Vagina (tissue), 2 donors: Measurements from ENCODE around the gene GRAMD2B.

Experiments
- POLR2A ChIP-seq, 2 donors: fragments of 450-650 bp; IDR thresholded peaks; one replicate each; pipeline ENCODE4 v1.6.1; 2017; ENCODE audit warnings: antibody characterized with exemption in 2 of 2, mild to moderate bottlenecking in 2 of 2, moderate library complexity in 2 of 2
- POLR2AphosphoS5 ChIP-seq, 2 donors: sonication (generic); formaldehyde crosslinking; IDR thresholded peaks; one replicate each; pipeline ENCODE4 v1.9.0; 2017; ENCODE audit warnings: antibody characterized with exemption in 2 of 2, mild to moderate bottlenecking in 2 of 2, low read depth in 1 of 2; ENCODE audit not compliant: insufficient read depth in 1 of 2
- TF ChIP-seq, protein P1 (sequence below), 3 experiments: fragments of 450-650 bp in 2 of 3; fragments of 200-600 bp in 1 of 3; sonication (generic) in 1 of 3; IDR thresholded peaks; one replicate each; pipeline ENCODE4 v1.5.1; 2017 to 2019; ENCODE audit warnings: antibody characterized with exemption in 3 of 3, mild to moderate bottlenecking in 2 of 3, moderate library complexity in 2 of 3

DNA sequence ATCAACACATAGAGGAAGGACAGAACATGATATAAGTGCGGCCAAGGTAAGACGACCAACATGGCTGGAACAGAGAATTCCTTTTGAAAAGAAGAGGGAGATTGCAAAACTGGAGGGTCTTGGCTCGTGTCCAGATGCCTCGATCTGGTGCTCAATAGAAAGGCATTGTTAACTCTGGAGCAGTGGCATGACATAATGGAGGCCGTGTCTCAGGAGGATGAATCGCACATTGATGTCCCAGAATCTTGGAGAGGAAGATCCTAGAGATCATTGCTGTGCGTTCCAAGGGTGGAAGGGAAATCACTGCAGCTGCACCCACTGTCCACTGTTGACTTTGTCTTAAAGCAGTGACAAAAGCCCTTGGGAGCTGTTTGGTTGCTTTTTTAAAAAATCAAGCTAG, 30.9 kb downstream of the GRAMD2B start:
- TF ChIP-seq, protein P1, sequence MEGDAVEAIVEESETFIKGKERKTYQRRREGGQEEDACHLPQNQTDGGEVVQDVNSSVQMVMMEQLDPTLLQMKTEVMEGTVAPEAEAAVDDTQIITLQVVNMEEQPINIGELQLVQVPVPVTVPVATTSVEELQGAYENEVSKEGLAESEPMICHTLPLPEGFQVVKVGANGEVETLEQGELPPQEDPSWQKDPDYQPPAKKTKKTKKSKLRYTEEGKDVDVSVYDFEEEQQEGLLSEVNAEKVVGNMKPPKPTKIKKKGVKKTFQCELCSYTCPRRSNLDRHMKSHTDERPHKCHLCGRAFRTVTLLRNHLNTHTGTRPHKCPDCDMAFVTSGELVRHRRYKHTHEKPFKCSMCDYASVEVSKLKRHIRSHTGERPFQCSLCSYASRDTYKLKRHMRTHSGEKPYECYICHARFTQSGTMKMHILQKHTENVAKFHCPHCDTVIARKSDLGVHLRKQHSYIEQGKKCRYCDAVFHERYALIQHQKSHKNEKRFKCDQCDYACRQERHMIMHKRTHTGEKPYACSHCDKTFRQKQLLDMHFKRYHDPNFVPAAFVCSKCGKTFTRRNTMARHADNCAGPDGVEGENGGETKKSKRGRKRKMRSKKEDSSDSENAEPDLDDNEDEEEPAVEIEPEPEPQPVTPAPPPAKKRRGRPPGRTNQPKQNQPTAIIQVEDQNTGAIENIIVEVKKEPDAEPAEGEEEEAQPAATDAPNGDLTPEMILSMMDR (IDR thresholded peaks at IDR 0.05): no peak
- TF ChIP-seq POLR2A (IDR thresholded peaks at IDR 0.05): no peak
- no peak for TF ChIP-seq POLR2AphosphoS5 (IDR thresholded peaks at IDR 0.05; ENCODE audit: insufficient read depth in 1 of 2, low read depth in 1 of 2)
